ENCODE measurements around the gene KLRF1.

GRCh38 chr12:9796971-9797370, 30.3 kb upstream of the KLRF1 start:
- TF ChIP-seq, protein P1, sequence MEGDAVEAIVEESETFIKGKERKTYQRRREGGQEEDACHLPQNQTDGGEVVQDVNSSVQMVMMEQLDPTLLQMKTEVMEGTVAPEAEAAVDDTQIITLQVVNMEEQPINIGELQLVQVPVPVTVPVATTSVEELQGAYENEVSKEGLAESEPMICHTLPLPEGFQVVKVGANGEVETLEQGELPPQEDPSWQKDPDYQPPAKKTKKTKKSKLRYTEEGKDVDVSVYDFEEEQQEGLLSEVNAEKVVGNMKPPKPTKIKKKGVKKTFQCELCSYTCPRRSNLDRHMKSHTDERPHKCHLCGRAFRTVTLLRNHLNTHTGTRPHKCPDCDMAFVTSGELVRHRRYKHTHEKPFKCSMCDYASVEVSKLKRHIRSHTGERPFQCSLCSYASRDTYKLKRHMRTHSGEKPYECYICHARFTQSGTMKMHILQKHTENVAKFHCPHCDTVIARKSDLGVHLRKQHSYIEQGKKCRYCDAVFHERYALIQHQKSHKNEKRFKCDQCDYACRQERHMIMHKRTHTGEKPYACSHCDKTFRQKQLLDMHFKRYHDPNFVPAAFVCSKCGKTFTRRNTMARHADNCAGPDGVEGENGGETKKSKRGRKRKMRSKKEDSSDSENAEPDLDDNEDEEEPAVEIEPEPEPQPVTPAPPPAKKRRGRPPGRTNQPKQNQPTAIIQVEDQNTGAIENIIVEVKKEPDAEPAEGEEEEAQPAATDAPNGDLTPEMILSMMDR (IDR thresholded peaks at IDR 0.05): no peak
- TF ChIP-seq POLR2A (IDR thresholded peaks at IDR 0.05) (no peak), EP300 (IDR thresholded peaks at IDR 0.05) (no peak)
